Heart left ventricle (tissue), 13 donors: Measurements from ENCODE around the gene MMADHC.

Source experiments
- CTCF ChIP-seq, 12 donors: fragments of 200-600 bp; sonication (generic) in 4 of 12; IDR thresholded peaks; one replicate each; pipeline versions ENCODE4 v1.5.0 to v1.8.0; 2018 to 2022; ENCODE audit warnings: antibody characterized with exemption in 12 of 12, mild to moderate bottlenecking in 5 of 12
- POLR2A ChIP-seq, 2 donors: fragments of 450-650 bp; IDR thresholded peaks; one replicate each; pipeline ENCODE4 v1.6.1; 2017; ENCODE audit warnings: antibody characterized with exemption in 2 of 2, mild to moderate bottlenecking in 2 of 2, moderate library complexity in 2 of 2
- donor health status: ischemic (EF 13 %, LVEDD 7.1; RV severe dilation, severe dysfunction).
- donor health status: DM: no; HTN: yes; CAD: no.
- donor health status: DM: no; HTN: no; CAD: no.
- donor health status: ischemic (EF 25% LVEDD 6.9; RV normal size, moderate dysfunction).
- donor health status: ischemic (EF 25% LVEDD 5.7; RV mildly dilated, moderate dysfunction).
- donor health status: ischemic (EF 35%, LVEDD 5.7; RV mildly dilated, moderate dysfunction).
- donor health status: nonischemic (EF 11% LVEDD 7.7; RV severe dilation, severe dysfunction).
- donor health status: DM: yes; HTN: yes; CAD: no.
- donor health status: PGD.
- donor health status: ischemic (EF 29% LVEDD 5.4; RV normal size, mild dysfunction).
- donor health status: nonischemic (EF 23%, LVEDD 6.1; RV moderate dilation, normal function).

GRCh38 chr2:149552830-149553229 is 34.7 kb downstream of the MMADHC start:
- TF ChIP-seq CTCF (IDR thresholded peaks at IDR 0.05) = no peak
- no peak for TF ChIP-seq POLR2A (IDR thresholded peaks at IDR 0.05)
